Trophoblast cell (in vitro differentiated cells and primary cell): ENCODE measurements around the gene RAB35.

ENCODE experiments used
- DNase-seq, 2 donors: peaks; one replicate each; pipeline ENCODE4 v3.0.0-alpha.2; 2016
- H2AFZ ChIP-seq: 2 replicates; pipeline ENCODE4 v1.6.1; 2013; ENCODE audit warnings: low read length, moderate library complexity, mild to moderate bottlenecking; ENCODE audit not compliant: insufficient read depth, poor library complexity
- H2AK5ac ChIP-seq: 2 replicates; pipeline ENCODE4 v1.6.1; 2013; ENCODE audit warnings: mild to moderate bottlenecking, low read length
- H2BK120ac ChIP-seq: 2 replicates; pipeline ENCODE4 v1.6.1; 2013; ENCODE audit warnings: low read length, mild to moderate bottlenecking, moderate library complexity; ENCODE audit not compliant: insufficient read depth, poor library complexity
- H2BK12ac ChIP-seq: 2 replicates; pipeline ENCODE4 v1.6.1; 2013; ENCODE audit warnings: mild to moderate bottlenecking, low read length, moderate library complexity
- H2BK5ac ChIP-seq: 2 replicates; pipeline ENCODE4 v1.6.1; 2013; ENCODE audit warnings: low read length, low read depth, moderate library complexity, mild to moderate bottlenecking; ENCODE audit not compliant: poor library complexity
- H3K14ac ChIP-seq: 2 replicates; pipeline ENCODE4 v1.6.1; 2013; ENCODE audit warnings: mild to moderate bottlenecking, low read length
- H3K18ac ChIP-seq: 2 replicates; pipeline ENCODE4 v1.6.1; 2013; ENCODE audit warnings: mild to moderate bottlenecking, low read length
- H3K23ac ChIP-seq: 2 replicates; pipeline ENCODE4 v1.6.1; 2013; ENCODE audit warnings: low read length
- H3K27ac ChIP-seq: 2 replicates; pipeline ENCODE4 v1.5.1; 2013; ENCODE audit warnings: low read depth, mild to moderate bottlenecking, inconsistent platforms, low read length, moderate library complexity
- H3K27me3 ChIP-seq: 2 replicates; pipeline ENCODE4 v1.6.1; 2013; ENCODE audit warnings: inconsistent platforms, mild to moderate bottlenecking, low read length, moderate library complexity; ENCODE audit not compliant: insufficient read depth
- H3K36me3 ChIP-seq, 2 experiments: 1 replicate in 1 of 2; 2 replicates in 1 of 2; pipeline ENCODE4 v1.6.1; 2013; ENCODE audit warnings: low read length in 2 of 2, mild to moderate bottlenecking in 2 of 2, moderate library complexity in 1 of 2; ENCODE audit not compliant: insufficient read depth in 2 of 2, control insufficient read depth in 1 of 2
- H3K4ac ChIP-seq: 2 replicates; pipeline ENCODE4 v1.6.1; 2013; ENCODE audit warnings: low read depth, mild to moderate bottlenecking, low read length, moderate library complexity
- H3K4me1 ChIP-seq, 2 experiments: 1 replicate in 1 of 2; 2 replicates in 1 of 2; pipeline ENCODE4 v1.6.1; 2013; ENCODE audit warnings: low read length in 2 of 2, mild to moderate bottlenecking in 2 of 2, moderate library complexity in 1 of 2; ENCODE audit not compliant: insufficient read depth in 2 of 2, control insufficient read depth in 1 of 2
- H3K4me2 ChIP-seq: 2 replicates; pipeline ENCODE4 v1.6.1; 2013; ENCODE audit warnings: inconsistent platforms, mild to moderate bottlenecking, low read length, moderate library complexity
- H3K4me3 ChIP-seq: 2 replicates; pipeline ENCODE4 v1.5.1; 2013; ENCODE audit warnings: mild to moderate bottlenecking, low read depth, low read length, inconsistent platforms
- H3K79me1 ChIP-seq: one replicate; pipeline ENCODE4 v1.6.1; 2013; ENCODE audit warnings: low read length
- H3K79me2 ChIP-seq: 2 replicates; pipeline ENCODE4 v1.6.1; 2013; ENCODE audit warnings: low read length, mild to moderate bottlenecking; ENCODE audit not compliant: control insufficient read depth, insufficient read depth, poor library complexity
- H3K9ac ChIP-seq: 2 replicates; pipeline ENCODE4 v1.6.1; 2013; ENCODE audit warnings: mild to moderate bottlenecking, low read length
- H3K9me3 ChIP-seq: 2 replicates; pipeline ENCODE4 v1.6.1; 2013; ENCODE audit warnings: low read depth, mild to moderate bottlenecking, control low read depth, inconsistent platforms, low read length; ENCODE audit not compliant: insufficient read depth
- H4K12ac ChIP-seq: 2 replicates; pipeline ENCODE4 v1.6.1; 2013; ENCODE audit warnings: low read depth, mild to moderate bottlenecking, low read length, moderate library complexity
- H4K8ac ChIP-seq: 2 replicates; pipeline ENCODE4 v1.6.1; 2013; ENCODE audit warnings: low read depth, mild to moderate bottlenecking, low read length, moderate library complexity
- H4K91ac ChIP-seq: one replicate; pipeline ENCODE4 v1.6.1; 2013; ENCODE audit warnings: low read depth, mild to moderate bottlenecking, low read length, moderate library complexity
- WGBS: extraction: QIAGEN DNeasy Blood & Tissue Kit; methylation state at CpG from one replicate; pipeline ENCODE4 v1.1.7; 2013; ENCODE audit warnings: missing lambda C conversion rate; ENCODE audit not compliant: insufficient read length, insufficient coverage; ENCODE audit errors: extremely low coverage; 5-methylcytosine and 5-hydroxymethylcytosine counted together

RAB35 gene

DNA sequence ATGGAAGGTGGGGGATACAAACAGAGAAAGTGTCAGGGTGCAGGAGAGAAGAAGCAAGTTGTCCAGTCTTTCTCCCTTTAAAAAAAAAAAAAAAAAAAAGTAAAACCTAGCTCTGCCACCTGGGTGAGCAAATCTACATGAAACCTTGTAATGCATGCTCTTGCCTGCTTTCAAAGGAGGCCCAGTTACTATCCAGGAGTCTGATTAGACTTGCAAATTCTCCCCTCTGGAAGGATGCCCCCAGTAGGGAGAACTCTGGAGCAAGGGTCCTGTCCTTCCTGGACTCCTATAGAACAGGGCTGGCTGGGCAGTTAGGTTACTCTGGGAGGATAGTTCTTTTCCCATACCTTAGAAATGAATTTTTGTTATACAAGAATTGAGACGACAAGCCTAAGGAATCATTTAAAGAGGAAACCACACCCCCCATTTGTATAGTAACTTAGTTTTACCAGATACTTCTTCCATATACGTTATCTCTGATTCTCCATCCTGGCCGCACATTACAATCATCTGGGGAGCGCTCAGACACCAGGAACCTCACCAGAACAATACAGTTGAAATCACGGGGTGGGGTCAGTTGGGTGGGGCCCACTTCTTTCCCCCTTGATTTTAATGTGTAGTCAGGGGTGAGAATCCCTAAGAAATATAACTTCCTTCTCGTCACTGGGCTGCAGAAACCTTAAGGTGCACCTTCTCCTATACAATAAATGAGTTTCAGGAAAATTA lies 30.5 kb downstream of the RAB35 start:
- Histone ChIP-seq H4K12ac (no peak overlapping the region), H3K14ac (no peak overlapping the region), H3K4ac (no peak overlapping the region), H3K9me3 (no peaks in the 10 kb centered on the region), H3K23ac (no peak overlapping the region), H2BK12ac (no peak overlapping the region), H3K4me1 (peaks cover 0 to 4% of the 10 kb centered on the region in 2 experiments), H3K9ac (no peak overlapping the region), H3K27me3 (no peaks in the 10 kb centered on the region), H3K4me2 (no peak overlapping the region), H4K8ac (no peak overlapping the region), H2BK5ac (no peak overlapping the region), H3K79me1 (no peaks in the 10 kb centered on the region), H2BK120ac (no peak overlapping the region), H4K91ac (no peak overlapping the region), H3K36me3 (peaks cover 0 to 3% of the 10 kb centered on the region in 2 experiments), H3K79me2 (no peaks in the 10 kb centered on the region), H2AK5ac (no peak overlapping the region), H3K27ac (no peak overlapping the region), H2AFZ (no peak overlapping the region), H3K4me3 (no peak overlapping the region), H3K18ac (no peak overlapping the region)
- no peak for DNase-seq
- no CpG with 5 or more reads among the region's 6 CpGs for WGBS

DNA sequence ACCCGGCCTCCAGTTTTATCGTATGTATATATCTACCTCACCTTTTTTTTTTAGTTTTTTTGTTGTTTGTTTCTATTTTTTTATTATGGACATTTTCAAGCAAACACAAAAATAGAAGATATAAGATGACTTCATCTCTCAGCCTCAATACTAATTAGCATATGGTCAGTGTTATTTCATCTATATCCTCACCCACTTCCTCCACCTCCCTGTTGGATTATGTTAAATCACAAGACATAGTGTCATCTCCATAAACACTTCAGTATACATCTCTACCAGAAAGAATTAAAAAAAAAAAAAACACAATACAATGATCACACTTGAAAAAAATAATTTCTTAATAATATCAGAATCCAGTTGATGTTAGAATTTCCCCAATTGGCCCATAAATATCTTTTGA lies 34.9 kb downstream of the RAB35 start:
- H3K4me1 ChIP-seq, result peaks cover 6 to 8% of the 10 kb centered on the region in 2 experiments
- no peak overlapping the region for H3K27ac ChIP-seq
- no peak overlapping the region for H3K4me2 ChIP-seq
- H3K79me2 ChIP-seq, result no peaks in the 10 kb centered on the region
- H4K8ac ChIP-seq, result no peak overlapping the region
- H3K36me3 ChIP-seq, result peaks cover 0 to 2% of the 10 kb centered on the region in 2 experiments
- H3K27me3 ChIP-seq, result no peaks in the 10 kb centered on the region
- H3K23ac ChIP-seq, result no peak overlapping the region
- H2BK12ac ChIP-seq, result no peak overlapping the region
- no peak overlapping the region for H3K18ac ChIP-seq
- no peak overlapping the region for H3K14ac ChIP-seq
- no peak overlapping the region for H3K9ac ChIP-seq
- H2BK120ac ChIP-seq, result no peak overlapping the region
- no peak overlapping the region for H2BK5ac ChIP-seq
- no peak overlapping the region for H2AK5ac ChIP-seq
- no peak overlapping the region for H3K4me3 ChIP-seq
- no peaks in the 10 kb centered on the region for H3K79me1 ChIP-seq
- WGBS, result no CpG with 5 or more reads among the region's 2 CpGs
- H4K91ac ChIP-seq, result no peak overlapping the region
- H4K12ac ChIP-seq, result no peak overlapping the region
- no peaks in the 10 kb centered on the region for H3K9me3 ChIP-seq
- H3K4ac ChIP-seq, result no peak overlapping the region
- no peak overlapping the region for H2AFZ ChIP-seq
- no peak for DNase-seq

DNA sequence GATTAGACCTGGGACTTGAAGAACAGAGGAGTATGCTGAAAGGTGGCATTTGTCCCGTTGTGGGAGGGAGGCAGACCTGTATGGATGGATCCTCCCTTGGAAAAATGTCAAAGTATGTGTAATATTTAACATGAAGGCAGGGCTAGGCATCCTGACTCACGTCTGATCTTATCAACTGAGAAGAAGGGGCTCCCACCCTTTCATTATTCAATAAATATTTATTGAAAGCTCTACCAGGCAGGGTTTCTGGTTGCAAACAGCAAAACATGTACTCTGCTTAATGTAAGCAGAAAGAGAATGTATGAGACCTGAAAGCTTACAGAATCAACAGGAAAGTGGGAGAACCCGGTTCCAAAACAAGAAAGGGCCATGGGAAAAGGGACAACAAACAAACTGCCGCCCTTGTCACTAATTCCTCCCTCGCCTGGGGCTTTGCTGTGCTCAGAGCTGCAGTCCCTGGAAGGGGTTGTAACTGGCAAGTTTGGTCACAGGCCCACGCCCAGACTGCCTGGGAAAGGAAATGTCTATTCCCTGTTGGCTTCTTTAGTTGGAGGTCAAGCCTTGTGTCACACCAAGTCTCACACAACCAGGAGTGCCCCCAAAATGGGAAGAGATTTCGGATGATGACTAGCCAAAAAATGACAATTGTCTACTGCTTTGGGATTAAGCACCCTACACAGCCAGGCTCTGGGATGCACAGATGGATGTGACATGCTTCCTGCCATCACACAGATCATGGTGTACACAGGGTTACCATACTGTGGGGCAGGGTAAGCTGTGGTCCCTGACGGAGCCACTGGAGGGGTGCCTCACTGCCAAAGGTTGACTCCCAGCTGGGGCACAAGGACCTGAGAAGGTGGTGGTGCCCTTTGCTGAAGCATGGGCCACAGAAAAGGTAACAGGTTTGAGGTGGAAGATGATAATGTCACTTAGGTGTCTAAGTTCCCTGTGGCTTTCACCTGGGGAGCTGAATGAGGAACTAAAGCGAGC lies 36.8 kb downstream of the RAB35 start:
- no peak overlapping the region for H4K12ac ChIP-seq
- no peaks in the 10 kb centered on the region for H3K79me2 ChIP-seq
- H3K79me1 ChIP-seq, result no peaks in the 10 kb centered on the region
- WGBS, result no CpG with 5 or more reads among the region's 9 CpGs
- no peak overlapping the region for H4K91ac ChIP-seq
- no peaks in the 10 kb centered on the region for H3K9me3 ChIP-seq
- no peak overlapping the region for H3K14ac ChIP-seq
- H3K4me2 ChIP-seq, result no peak overlapping the region
- no peaks in the 10 kb centered on the region for H3K27me3 ChIP-seq
- H3K27ac ChIP-seq, result no peak overlapping the region
- H3K4me1 ChIP-seq, result peaks cover 6 to 7% of the 10 kb centered on the region in 2 experiments
- peaks cover 0 to 2% of the 10 kb centered on the region in 2 experiments for H3K36me3 ChIP-seq
- no peak overlapping the region for H2AK5ac ChIP-seq
- H4K8ac ChIP-seq, result no peak overlapping the region
- no peak overlapping the region for H3K23ac ChIP-seq
- H3K4me3 ChIP-seq, result no peak overlapping the region
- DNase-seq, result peak; percentile 45 to 54
- H2AFZ ChIP-seq, result no peak overlapping the region
- H2BK12ac ChIP-seq, result no peak overlapping the region
- no peak overlapping the region for H3K9ac ChIP-seq
- no peak overlapping the region for H2BK120ac ChIP-seq
- no peak overlapping the region for H3K18ac ChIP-seq
- H2BK5ac ChIP-seq, result no peak overlapping the region
- no peak overlapping the region for H3K4ac ChIP-seq

DNA sequence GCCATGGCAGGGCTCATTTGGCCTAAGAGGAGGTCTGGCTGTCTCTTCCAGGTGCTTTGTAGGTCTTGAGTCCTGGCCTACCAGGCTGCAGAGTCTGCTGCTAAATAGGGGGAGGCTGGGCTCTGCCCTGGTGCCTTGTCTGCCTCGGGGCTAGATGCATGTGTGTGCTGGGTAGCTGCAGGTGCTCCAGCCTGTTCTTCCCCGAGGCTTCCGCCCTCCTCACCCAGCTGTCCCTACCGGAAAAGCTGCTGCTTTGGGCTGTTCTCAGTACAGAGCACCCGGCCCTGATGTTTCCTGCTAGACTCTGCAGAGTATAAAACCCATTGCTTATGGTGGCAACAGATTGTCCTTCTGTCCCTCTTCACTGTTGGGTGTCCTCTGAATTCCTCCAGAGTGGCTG lies 37.7 kb downstream of the RAB35 start:
- H3K14ac ChIP-seq, result no peak overlapping the region
- no peak overlapping the region for H3K23ac ChIP-seq
- H3K18ac ChIP-seq, result no peak overlapping the region
- peaks cover 6 to 7% of the 10 kb centered on the region in 2 experiments for H3K4me1 ChIP-seq
- H3K27ac ChIP-seq, result no peak overlapping the region
- no peak overlapping the region for H2BK5ac ChIP-seq
- no peak overlapping the region for H4K91ac ChIP-seq
- H3K4me2 ChIP-seq, result no peak overlapping the region
- peaks cover 0 to 2% of the 10 kb centered on the region in 2 experiments for H3K36me3 ChIP-seq
- no peak overlapping the region for H3K4ac ChIP-seq
- H2BK120ac ChIP-seq, result no peak overlapping the region
- H3K9me3 ChIP-seq, result no peaks in the 10 kb centered on the region
- no peak overlapping the region for H3K9ac ChIP-seq
- no peaks in the 10 kb centered on the region for H3K27me3 ChIP-seq
- no peak overlapping the region for H2BK12ac ChIP-seq
- peak in 1 of 2 donors; percentile 45 for DNase-seq
- H2AFZ ChIP-seq, result no peak overlapping the region
- WGBS, result no CpG with 5 or more reads among the region's 5 CpGs
- H3K4me3 ChIP-seq, result no peak overlapping the region
- H2AK5ac ChIP-seq, result no peak overlapping the region
- no peak overlapping the region for H4K8ac ChIP-seq
- H3K79me1 ChIP-seq, result no peaks in the 10 kb centered on the region
- no peak overlapping the region for H4K12ac ChIP-seq
- H3K79me2 ChIP-seq, result no peaks in the 10 kb centered on the region
